Activated CD8-positive, alpha-beta memory T cell treated with anti-CD3 and anti-CD28 coated beads, Interleukin-2, amount 50 U/mL, for 4 hours (primary cell): ENCODE results near the gene MAVS.
A peak's percentile ranks its signal among the peaks of the same experiment; 100 is the strongest.
"Not testable (repeated sequence)": the region's sequence is repeated elsewhere in the genome, so short reads cannot be mapped to it uniquely, and the experiment has no call there.

Experiments
- DNase-seq: peaks from one replicate; pipeline ENCODE4 v3.0.0-alpha.2; 2020

MAVS gene

GRCh38 chr20:3815703-3816315 lies 30.8 kb upstream of the MAVS start:
- DNase-seq, result peak; percentile 50

GRCh38 chr20:3818155-3819151 lies 28.2 kb upstream of the MAVS start:
- DNase-seq, result no peak

- DNase-seq, result no peak
These were observed 27.1 kb upstream of the MAVS start for GRCh38 chr20:3819411-3820047.

GRCh38 chr20:3820048-3820900 lies 26.4 kb upstream of the MAVS start, which contains the start of gene AP5S1:
Gene AP5S1, plus strand, starts transcription at chr20:3820547. Its CDS starts 1,571 bp downstream, at chr20:3822118.
- DNase-seq, result peak; percentile 90

GRCh38 chr20:3820901-3821727 lies 25.5 kb upstream of the MAVS start:
- DNase-seq, result no peak

- DNase-seq, result no peak
These were observed 24.6 kb upstream of the MAVS start for GRCh38 chr20:3821996-3822395.

- no peak for DNase-seq
These were observed 22.8 kb upstream of the MAVS start for GRCh38 chr20:3823881-3824280.

GRCh38 chr20:3825526-3825925 lies 21.1 kb upstream of the MAVS start:
- no peak for DNase-seq

- no peak for DNase-seq
These were observed 20.2 kb upstream of the MAVS start for GRCh38 chr20:3826420-3826819.

- no peak for DNase-seq
These were observed 17.8 kb upstream of the MAVS start for GRCh38 chr20:3828798-3829197.

- not testable (repeated sequence) for DNase-seq
These were observed 16.7 kb upstream of the MAVS start for GRCh38 chr20:3829891-3830290.

GRCh38 chr20:3836132-3836531 lies 10.5 kb upstream of the MAVS start:
- no peak for DNase-seq

GRCh38 chr20:3839328-3839727 lies 7.3 kb upstream of the MAVS start:
- DNase-seq, result no peak

GRCh38 chr20:3840201-3840600 lies 6.4 kb upstream of the MAVS start:
- DNase-seq, result not testable (repeated sequence)

- no peak for DNase-seq
These were observed 4.2 kb upstream of the MAVS start for GRCh38 chr20:3842348-3842930.

- DNase-seq, result no peak
These were observed 3.1 kb upstream of the MAVS start for GRCh38 chr20:3843490-3843889.

GRCh38 chr20:3843990-3844619 lies 2.5 kb upstream of the MAVS start:
- DNase-seq, result not testable (repeated sequence)

GRCh38 chr20:3846378-3846739 lies 275 bp upstream of the MAVS start:
- DNase-seq, result no peak

- no peak for DNase-seq
These were observed 851 bp downstream of the MAVS start for GRCh38 chr20:3847429-3847940.

- DNase-seq, result no peak
These were observed 1.9 kb downstream of the MAVS start for GRCh38 chr20:3848565-3848964.

GRCh38 chr20:3854462-3854871 lies 7.8 kb downstream of the MAVS start:
- DNase-seq, result no peak
